SK-N-SH (cell line): ENCODE measurements around the gene CAMKMT.

ENCODE experiments used
- CTCF ChIP-seq: fragments of 200-600 bp; sonication (generic); IDR thresholded peaks from 2 replicates; pipeline ENCODE4 v1.6.1; 2017; ENCODE audit warnings: antibody characterized with exemption, mild to moderate bottlenecking, moderate library complexity
- EP300 ChIP-seq, 2 experiments: IDR thresholded peaks; 2 replicates each; pipeline versions ENCODE4 v1.4.0 to v1.6.1; 2012; ENCODE audit warnings: borderline replicate concordance in 1 of 2, low read depth in 1 of 2, low read length in 1 of 2
- EZH2phosphoT487 ChIP-seq: fragments of 200-600 bp; sonication (generic); IDR thresholded peaks from 2 replicates; pipeline ENCODE4 v1.6.1; 2017; ENCODE audit warnings: low read depth, mixed run types, mild to moderate bottlenecking, antibody characterized with exemption, moderate library complexity, borderline replicate concordance
- JUND ChIP-seq: IDR thresholded peaks from 2 replicates; pipeline ENCODE4 v1.4.0; 2012
- NFIC ChIP-seq: IDR thresholded peaks from 2 replicates; pipeline ENCODE4 v1.4.0; 2012; ENCODE audit warnings: borderline replicate concordance
- NRF1 ChIP-seq: IDR thresholded peaks from 2 replicates; pipeline ENCODE4 v1.6.1; 2012; ENCODE audit warnings: low read depth, mild to moderate bottlenecking, low read length
- TAF1 ChIP-seq: IDR thresholded peaks from 2 replicates; pipeline ENCODE4 v1.6.1; 2012; ENCODE audit warnings: low read depth, mild to moderate bottlenecking, low read length, moderate library complexity, borderline replicate concordance

GRCh38 chr2:44652701-44653100 is 291.0 kb downstream of the CAMKMT start:
- no peak for TF ChIP-seq JUND
- TF ChIP-seq EP300 (IDR thresholded peaks at IDR 0.05; ENCODE audit: borderline replicate concordance in 1 of 2, low read depth in 1 of 2, low read length in 1 of 2): no peak
- TF ChIP-seq CTCF: no peak
- no peak for TF ChIP-seq TAF1
- no peak for TF ChIP-seq EZH2phosphoT487
- TF ChIP-seq NRF1: no peak
- TF ChIP-seq NFIC: no peak
